HepG2 (cell line): Measurements from ENCODE around the gene DCD.

Experiments
- EZH2 ChIP-seq: conservative IDR thresholded peaks from 2 replicates; pipeline ENCODE4 v1.6.1; 2012; ENCODE audit warnings: mild to moderate bottlenecking, low read depth, low read length, moderate library complexity
- FOXJ3 ChIP-seq: sonication (generic); formaldehyde crosslinking; IDR thresholded peaks from 2 replicates; pipeline ENCODE4 v1.4.0; 2020; ENCODE audit warnings: missing genetic modification reagents, mild to moderate bottlenecking, borderline replicate concordance
- KDM4B ChIP-seq: sonication (generic); formaldehyde crosslinking; IDR thresholded peaks from 2 replicates; pipeline ENCODE4 v1.4.0; 2020; ENCODE audit warnings: missing genetic modification reagents
- NFYC ChIP-seq: IDR thresholded peaks from 2 replicates; pipeline ENCODE4 v1.6.1; 2016; ENCODE audit warnings: missing genetic modification reagents, missing compliant biosample characterization
- PHF5A ChIP-seq: IDR thresholded peaks from one replicate; pipeline ENCODE4 v1.6.1; 2018; ENCODE audit warnings: low read depth, missing genetic modification reagents; ENCODE audit not compliant: unreplicated experiment
- POLR2A ChIP-seq, 2 experiments: IDR thresholded peaks; 2 replicates each; pipeline ENCODE4 v1.6.1; 2011; ENCODE audit warnings: low read depth in 2 of 2, low read length in 2 of 2, mild to moderate bottlenecking in 1 of 2, moderate library complexity in 1 of 2; ENCODE audit not compliant: insufficient read depth in 1 of 2
- SRY ChIP-seq: sonication (generic); formaldehyde crosslinking; IDR thresholded peaks from 2 replicates; pipeline ENCODE4 v1.8.0; 2022; ENCODE audit warnings: mild to moderate bottlenecking, missing genetic modification reagents
- ZBTB10 ChIP-seq: sonication (generic); formaldehyde crosslinking; IDR thresholded peaks from 2 replicates; pipeline ENCODE4 v1.4.0; 2020; ENCODE audit warnings: missing genetic modification reagents, borderline replicate concordance
- ZBTB8A ChIP-seq: sonication (generic); formaldehyde crosslinking; IDR thresholded peaks from 2 replicates; pipeline ENCODE4 v1.4.0; 2020; ENCODE audit warnings: mild to moderate bottlenecking, low read depth, missing genetic modification reagents, borderline replicate concordance
- ZNF274 ChIP-seq: sonication (generic); formaldehyde crosslinking; IDR thresholded peaks from 2 replicates; pipeline ENCODE4 v1.5.1; 2020; ENCODE audit warnings: mild to moderate bottlenecking, missing genetic modification reagents
- TF ChIP-seq, protein P1 (sequence below): IDR thresholded peaks from 2 replicates; pipeline ENCODE4 v1.6.1; 2012; ENCODE audit warnings: inconsistent platforms
- TF ChIP-seq, protein P2 (sequence below): sonication (generic); formaldehyde crosslinking; IDR thresholded peaks from 2 replicates; pipeline ENCODE4 v1.4.0; 2020; ENCODE audit warnings: missing genetic modification reagents

- TF ChIP-seq, protein P1, sequence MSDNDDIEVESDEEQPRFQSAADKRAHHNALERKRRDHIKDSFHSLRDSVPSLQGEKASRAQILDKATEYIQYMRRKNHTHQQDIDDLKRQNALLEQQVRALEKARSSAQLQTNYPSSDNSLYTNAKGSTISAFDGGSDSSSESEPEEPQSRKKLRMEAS, result no peak
- no peak for TF ChIP-seq ZBTB8A (CRISPR knock-in tag)
- no peak for TF ChIP-seq FOXJ3
- no peak for TF ChIP-seq POLR2A (IDR thresholded peaks at IDR 0.05; ENCODE audit: insufficient read depth in 1 of 2, low read depth in 2 of 2, low read length in 2 of 2)
- TF ChIP-seq NFYC (CRISPR knock-in tag), result no peak
- TF ChIP-seq ZBTB10, result no peak
- TF ChIP-seq ZNF274 (CRISPR knock-in tag), result no peak
- no peak for TF ChIP-seq EZH2
- TF ChIP-seq SRY, result no peak
- no peak for TF ChIP-seq PHF5A (CRISPR knock-in tag)
- TF ChIP-seq KDM4B, result no peak
- TF ChIP-seq, protein P2, sequence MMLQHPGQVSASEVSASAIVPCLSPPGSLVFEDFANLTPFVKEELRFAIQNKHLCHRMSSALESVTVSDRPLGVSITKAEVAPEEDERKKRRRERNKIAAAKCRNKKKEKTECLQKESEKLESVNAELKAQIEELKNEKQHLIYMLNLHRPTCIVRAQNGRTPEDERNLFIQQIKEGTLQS, result no peak
These were observed 36.8 kb upstream of the DCD start for GRCh38 chr12:54684636-54685630.
